ENCODE results near the gene TMEM163.

- TF ChIP-seq CTCF (IDR thresholded peaks at IDR 0.05) (no peak), POLR2A (IDR thresholded peaks at IDR 0.05) (no peak), POLR2AphosphoS5 (IDR thresholded peaks at IDR 0.05) (no peak), EP300 (IDR thresholded peaks at IDR 0.05) (no peak)
Observed at GRCh38 chr2:134694411-134694810, 24.4 kb downstream of the TMEM163 start.
